HG03432 (cell line): ENCODE results near the gene NCK2.

Source experiments
- ATAC-seq: cut with Tn5 transposase; IDR thresholded peaks from one replicate; pipeline ENCODE4 v1.9.1; 2021; ENCODE audit warnings: mild to moderate bottlenecking, moderate library complexity; ENCODE audit not compliant: unreplicated experiment

The NCK2 gene

DNA sequence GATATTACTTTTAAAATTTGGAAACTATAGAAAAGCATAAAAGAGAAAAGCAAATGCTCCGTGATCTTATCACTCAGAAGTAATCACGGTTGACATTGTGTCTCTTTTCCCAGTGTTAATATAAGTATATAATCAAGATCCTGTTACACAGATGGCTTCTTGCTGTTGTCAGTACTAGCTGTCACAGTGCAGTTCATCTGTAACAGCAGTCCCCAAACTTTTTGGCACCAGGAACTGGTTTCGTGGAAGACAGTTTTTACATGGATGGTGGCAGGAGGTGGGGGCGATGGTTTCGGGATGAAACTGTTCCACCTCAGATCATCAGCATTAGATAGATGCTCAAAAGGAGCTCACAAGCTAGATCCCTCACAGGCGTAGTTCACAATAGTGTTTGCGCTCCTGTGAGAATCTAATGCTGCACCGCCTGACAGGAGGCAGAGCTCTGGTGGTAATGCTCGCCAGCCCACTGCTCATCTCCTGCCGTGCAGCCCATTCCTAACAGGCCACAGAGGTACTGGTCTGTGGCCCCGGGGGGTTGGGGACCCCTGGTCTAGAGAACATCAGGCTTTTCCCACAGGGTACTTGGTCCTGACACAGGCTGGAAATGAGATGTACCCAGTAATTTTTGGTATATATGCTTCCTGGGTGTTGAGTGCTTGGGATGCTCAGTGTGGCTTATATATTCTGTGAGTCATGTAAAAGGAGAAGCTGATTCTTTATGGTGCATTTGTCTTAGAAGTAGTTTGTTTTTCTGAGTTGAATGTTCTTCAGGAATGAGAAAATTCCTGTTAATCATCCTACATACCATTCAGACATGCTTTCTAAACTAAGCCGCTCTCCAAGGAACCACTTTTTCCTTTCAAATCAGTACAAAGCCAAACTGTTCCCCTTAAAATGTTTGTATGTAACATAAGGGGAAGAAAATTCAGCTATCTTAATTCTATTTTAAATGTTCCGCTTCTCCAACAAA is 121.8 kb downstream of the NCK2 start:
- ATAC-seq: no peak

DNA sequence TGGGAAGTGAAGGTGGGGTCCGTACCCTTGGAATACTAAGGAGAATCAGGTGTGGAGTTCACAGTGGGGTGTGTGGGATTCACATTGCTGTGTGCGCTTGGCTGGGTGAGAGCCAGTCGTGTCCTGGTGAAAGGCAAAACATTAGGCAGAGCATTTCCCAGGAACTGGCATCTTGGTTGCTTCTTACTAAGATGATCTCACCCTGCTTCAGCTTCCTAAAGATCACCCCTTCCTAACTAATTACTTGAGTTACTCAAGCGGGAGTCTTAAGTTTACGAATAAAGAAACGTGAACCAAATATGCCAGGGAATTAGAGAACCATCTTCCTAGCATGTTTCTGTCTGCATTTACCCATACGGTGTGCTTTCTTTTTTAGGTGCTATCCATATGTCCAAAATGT is 122.9 kb downstream of the NCK2 start:
- no peak for ATAC-seq

DNA sequence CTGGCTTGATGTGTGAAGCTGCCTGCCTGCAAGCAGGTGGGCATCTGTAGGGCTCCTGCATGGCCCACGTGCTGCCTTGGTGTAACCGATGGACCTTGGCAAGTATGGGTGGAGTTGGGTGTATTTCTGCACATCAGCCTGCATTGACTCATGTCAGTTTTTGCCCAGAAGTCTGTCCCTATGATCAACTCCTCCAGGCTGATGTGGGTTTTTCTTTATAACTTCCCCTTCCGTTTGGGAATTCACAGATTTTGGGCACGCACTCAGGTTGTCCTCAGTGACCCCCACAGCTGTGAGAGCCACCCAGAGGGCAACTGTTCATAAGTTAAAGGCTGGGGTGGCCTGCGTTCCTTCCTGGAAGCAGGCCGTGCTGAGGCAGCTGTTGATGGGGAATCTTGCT is 123.3 kb downstream of the NCK2 start:
- no peak for ATAC-seq

DNA sequence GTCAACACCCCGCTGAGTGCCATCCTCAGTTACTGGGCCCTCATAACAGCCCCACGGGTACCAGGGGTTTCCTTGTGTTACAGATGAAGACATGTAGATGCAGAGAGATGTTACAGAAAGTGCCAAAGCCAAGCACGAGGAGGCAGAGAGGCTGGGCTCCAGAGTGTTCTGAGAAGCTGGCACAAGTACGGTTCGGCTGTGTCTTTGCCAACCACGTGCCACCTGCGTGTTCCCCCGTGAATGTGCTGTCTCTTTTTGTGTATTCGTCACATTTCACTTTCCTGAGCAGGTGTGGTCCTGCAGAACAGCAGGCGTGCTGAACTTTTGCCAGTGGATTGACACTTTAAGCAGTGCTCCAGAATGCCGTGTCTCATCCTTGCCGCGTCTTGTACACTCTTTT is 124.6 kb downstream of the NCK2 start:
- ATAC-seq: no peak

DNA sequence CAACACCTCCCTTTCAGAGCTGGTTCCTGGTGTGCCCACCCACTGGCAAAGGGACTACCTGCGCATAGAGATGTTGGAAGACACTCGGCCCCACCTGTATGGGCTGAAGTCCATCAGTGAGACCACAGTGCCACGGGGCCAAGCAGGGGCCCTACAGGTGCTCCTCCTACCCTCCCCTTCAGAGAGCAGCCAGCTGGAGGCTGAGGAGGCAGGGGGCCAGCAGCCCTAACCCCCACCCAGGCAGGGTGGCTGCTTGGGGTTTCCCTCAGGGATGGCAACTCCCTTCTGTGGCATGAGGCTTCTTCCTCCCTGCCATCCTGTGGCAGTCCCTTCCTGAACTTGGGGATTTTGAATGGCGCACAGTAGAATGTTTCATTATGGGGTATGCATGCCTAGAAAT is 125.3 kb downstream of the NCK2 start:
- no peak for ATAC-seq

DNA sequence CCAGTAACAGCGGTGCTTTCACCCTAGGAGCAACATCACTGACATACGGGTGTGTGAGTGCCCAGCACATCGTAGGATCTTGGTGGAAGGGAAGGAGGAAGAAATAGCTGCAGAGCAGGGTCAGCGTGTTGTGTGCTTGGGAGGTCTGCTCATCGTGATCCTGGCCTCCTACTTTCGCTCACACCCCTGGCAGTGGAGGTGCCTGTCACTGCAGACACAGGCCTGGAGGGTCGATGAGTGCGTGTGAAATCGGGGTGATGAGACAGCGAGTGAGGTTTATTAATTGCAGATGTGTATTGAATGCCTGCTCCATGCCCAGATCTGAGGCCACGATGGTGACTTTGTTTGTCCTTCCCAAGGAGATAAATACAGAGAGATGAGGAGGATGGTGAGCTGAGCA is 126.1 kb downstream of the NCK2 start:
- no peak for ATAC-seq

DNA sequence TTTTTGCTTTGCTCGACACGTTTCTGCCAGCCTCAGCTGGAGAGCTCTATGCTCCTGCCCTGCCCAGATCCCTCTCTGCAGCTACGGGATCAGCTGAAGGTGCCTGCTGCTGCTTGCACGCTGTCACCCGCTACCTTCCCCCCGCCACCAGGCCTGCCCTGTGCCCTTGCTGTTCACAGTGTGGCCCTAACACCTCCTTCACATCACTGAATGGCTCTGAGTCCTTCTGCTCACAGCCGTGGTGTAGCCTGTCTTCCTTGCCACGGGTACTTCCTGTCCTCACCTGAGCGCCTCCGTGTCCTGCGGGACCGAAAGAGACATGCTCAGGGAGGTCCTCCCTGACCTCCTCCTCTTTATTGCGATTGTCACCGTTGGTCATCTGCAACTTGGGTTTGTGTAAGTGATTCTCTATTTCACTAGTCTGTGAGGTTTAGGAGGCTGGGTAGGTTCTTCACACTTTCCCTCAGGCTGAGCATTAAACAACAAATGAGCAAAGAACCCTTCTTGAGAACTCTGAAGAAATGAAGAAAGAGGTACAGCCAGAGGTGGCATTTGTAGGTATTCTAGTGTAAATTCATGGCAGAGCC is 127.5 kb downstream of the NCK2 start:
- peak; percentile 20 for ATAC-seq

DNA sequence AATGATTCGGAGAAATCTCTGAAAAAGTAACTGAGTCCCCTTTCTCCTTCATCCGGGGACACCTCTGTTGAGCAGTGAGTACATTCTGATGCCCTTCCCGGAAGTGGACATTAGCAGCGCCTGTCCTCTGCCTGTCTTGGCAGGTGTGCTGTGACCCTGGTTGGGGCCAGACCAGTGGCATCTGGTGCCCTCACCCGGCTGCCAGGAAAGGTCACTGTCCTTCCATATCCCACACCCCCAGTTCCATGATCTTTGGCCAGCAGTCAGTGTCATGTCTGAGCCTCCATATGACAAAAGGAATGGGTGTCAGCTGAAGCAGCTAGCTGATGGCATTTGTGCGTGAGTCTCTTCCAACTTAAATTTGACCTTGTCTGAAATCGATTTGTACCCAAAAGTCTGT is 128.1 kb downstream of the NCK2 start:
- no peak for ATAC-seq

DNA sequence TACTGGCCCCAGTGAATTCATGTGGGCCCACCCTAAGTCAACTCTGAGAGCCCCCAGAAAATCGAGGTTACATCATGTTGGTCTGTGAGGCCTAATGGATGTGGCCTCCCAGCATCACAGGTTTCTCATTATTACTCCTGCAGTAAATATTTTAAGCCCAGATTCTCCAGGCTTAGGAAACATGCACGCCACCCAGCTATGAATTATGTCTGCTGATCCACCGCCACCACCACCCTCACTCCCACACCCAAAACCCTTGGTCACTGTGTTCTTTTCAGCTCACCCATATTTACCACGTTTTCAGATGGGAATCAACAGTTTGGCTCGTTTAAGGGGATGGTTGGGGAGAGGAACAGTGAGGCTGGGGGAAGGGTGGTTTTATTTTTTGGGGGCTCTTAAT is 128.6 kb downstream of the NCK2 start:
- peak; percentile 10 for ATAC-seq

DNA sequence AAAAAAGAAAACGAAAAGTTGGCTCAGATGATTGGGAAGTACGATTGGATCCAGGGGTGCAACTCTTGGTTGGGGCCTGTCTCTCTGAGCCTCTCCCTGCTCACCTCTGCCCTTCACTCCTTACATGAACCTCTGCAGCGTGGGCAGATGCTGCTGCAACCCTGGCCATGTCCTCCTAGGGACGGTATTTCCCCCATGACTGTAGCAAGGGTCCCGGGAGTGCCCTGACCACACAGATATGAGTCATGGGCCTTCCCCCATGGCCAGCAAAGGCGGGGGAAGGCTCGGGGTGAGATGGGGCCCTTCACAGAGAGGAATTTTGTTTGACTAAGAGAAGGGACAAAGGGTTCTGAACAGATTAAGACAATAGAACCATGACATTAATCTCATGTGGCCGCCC is 129.0 kb downstream of the NCK2 start:
- peak; percentile 95 for ATAC-seq

DNA sequence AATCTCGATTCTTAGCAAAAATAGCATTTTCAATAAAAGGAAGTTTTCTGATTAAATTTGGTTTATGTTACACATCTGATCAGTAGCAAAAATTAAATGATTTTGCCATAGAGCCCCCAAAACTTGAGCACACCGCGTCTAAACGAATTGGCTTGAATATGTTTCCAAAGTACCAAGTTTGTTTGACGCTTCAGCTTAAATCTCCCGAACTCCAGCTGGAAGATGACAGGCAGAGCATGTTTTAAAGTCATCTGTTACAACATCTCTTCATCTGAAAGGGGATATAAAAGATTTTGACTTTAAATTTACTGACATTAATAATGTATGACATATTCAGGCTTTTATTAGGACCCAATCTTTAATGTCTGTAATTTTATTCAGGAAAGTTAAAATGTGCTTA is 129.8 kb downstream of the NCK2 start:
- ATAC-seq: no peak

DNA sequence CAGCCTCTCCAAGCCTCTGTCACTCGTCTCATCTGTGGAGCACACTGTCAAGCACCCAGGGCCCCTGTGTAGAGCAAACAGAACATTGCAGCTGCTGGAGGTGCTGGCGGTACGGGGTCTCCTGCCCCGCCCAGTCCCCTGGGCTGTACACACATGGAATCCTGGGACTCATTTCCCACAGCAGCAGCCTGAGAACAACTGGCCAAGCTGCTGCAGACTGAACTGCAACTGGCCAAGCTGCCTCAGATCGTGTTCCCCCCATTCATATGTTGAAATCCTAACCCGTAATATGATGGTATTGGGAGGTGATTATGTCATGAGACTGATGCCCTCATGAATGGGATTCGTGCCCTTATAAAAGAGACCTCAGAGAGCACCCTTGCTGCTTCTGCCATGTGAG is 130.5 kb downstream of the NCK2 start:
- no peak for ATAC-seq

DNA sequence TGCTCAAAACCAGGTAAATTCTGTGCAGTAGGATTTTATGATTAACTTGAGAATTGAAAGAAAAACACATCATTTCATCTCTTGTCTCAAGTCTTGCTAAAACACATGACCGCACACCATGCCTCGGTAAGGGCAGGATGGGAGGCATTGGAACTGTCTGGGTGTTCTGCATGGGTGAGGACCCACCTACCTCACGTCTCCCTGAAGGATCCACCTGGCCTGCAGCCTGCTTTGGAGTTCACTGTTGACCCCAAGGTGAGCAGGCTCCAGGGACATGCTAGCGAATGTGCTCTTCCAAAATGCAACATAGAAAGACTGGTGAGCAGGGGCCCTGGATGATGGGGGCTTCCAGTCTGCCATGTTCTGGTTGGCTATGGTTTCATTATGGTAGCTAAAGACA is 131.5 kb downstream of the NCK2 start:
- no peak for ATAC-seq

DNA sequence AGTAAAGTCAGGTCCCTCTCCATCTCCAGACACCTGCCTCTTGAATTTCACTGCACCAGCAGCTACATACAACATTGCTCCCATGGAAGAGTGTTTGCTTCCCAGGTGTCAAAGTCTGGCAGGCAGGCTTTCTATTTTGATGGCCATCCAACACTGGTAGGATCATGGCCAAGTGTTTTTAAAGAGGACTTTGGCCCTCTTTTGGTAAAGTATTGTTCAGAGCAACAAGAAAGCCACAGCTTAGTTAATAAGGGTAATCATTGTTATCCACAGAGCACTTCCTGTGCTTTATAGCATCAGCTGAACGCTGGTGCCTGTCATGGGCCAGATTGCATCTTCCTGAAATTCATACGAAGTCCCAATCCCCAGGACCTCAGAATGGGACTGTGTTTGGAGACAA is 133.2 kb downstream of the NCK2 start:
- ATAC-seq: no peak

DNA sequence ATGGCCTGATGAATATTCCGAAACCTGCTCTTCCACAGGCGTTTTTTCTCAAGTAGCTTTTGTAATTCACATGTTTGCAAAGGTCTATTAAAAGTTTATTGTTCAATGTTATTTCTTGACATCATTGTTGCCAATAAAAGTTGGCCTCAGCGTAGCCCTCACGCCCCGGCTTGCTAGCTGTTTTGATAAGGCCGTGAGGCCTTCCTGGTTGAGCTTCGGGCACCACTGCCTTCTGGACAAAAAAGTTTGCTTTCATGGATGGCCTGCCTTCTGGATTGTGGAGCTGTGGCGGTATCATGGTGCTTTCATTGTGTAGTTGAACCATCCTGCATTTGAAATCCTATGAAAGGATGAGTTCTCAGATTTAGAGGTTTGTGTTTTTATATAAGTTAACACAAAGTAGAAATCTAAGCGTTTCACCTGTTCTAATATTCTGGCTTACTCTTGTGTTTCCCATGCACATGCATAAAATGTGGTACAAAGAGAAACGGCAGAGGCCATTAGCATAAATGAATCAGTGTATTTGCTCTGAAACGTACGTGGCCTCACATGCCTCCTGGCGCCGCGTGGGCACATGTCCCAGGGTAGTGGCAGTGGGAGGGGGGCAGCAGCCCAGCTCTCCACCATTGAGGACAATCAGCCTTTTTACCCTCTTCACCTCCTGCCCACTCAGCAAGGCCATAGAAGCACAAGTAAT is 134.5 kb downstream of the NCK2 start:
- no peak for ATAC-seq

DNA sequence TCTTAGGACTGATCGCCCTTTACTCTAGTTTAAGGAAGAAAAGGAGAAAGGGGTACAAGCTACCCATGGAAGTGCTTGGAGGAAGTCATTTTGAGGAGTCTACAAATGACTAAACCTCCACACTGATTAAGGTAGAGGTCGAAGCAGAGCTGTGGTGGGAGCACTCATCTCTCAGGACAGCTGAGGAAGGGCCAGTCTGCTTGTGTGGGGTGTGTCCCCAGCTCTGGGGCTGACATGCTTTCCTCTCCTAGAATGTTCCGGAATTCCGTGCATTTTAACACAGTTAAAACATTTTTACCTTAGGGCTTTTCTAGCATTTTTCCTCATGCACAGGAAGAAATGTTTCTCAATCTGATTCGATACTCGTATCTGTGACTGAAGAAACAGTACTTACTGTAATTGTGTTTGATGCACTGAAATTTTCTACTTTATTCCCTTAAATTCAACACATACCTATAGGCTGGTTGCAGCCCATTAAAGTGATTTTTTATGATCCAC is 135.1 kb downstream of the NCK2 start:
- no peak for ATAC-seq

DNA sequence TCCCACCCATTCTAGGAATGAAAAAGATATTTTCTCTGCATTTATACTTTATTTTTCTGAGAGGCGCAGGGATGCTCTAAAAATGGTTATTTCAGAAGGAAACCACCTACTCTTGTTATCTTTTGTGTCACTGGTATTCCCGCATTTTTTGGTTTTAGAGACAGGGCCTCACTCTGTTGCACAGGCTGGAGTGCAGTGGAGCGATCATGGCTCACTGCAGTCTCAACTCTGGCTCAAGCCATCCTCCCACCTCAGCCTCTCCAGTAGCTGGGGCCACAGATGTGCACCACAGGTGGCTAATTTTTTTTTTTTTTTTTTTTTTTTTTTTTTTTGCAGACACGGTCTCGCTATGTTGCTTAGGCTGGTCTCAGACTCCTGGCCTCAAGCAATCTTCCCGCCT is 135.9 kb downstream of the NCK2 start:
- no peak for ATAC-seq

DNA sequence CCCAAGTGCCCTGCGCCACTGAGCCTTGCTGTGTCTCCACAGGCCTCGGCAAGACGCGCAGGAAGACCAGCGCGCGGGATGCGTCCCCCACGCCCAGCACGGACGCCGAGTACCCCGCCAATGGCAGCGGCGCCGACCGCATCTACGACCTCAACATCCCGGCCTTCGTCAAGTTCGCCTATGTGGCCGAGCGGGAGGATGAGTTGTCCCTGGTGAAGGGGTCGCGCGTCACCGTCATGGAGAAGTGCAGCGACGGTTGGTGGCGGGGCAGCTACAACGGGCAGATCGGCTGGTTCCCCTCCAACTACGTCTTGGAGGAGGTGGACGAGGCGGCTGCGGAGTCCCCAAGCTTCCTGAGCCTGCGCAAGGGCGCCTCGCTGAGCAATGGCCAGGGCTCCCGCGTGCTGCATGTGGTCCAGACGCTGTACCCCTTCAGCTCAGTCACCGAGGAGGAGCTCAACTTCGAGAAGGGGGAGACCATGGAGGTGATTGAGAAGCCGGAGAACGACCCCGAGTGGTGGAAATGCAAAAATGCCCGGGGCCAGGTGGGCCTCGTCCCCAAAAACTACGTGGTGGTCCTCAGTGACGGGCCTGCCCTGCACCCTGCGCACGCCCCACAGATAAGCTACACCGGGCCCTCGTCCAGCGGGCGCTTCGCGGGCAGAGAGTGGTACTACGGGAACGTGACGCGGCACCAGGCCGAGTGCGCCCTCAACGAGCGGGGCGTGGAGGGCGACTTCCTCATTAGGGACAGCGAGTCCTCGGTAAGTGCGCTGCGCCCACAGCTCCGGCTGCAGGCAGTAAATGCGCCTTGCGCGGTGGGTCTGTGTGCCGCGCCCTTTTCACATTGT is 136.8 kb downstream of the NCK2 start:
- ATAC-seq: no peak

DNA sequence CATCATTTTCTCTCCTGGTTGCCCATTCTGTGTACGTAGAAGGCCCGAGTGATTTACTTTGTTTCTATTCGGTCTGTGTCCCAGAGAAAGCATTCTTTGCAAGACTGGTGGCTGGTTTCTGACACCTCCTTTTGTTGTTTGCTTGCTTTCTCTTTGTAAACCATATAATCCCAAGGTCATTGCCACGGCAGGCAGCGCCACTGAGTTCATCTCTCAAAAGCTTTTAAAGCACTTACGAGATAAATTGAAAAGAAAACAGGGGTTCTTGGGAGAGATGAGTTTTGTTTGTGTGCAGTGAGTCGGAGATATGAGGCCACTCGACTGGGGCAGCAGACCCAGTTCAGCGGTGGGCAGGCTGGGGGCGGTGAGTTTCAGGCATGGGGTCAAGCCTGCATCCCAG is 137.6 kb downstream of the NCK2 start:
- ATAC-seq: no peak

DNA sequence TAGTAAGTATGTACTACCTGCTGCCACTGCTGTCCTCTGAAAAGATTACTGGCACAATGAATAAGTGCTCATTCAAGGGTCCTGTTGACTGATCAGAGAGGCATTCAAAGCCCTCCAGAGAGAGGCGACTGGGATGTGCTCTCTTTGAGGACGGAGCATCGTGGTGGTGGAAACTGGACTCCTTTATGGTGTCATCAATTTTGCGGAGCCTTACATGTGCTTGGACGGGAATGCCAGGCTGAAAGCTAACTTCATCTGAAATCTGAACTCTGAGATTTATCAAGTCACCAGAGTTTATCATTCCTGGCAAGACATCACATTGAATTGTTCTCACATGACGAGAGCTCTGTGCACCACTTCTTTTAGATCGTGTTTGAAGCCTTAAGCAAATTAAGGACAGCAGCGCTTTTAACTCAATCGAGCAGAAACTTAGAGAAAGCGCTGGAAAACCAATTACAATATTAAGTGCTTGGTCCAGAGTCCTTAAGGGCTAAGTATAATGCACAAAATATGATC is 138.3 kb downstream of the NCK2 start:
- ATAC-seq: no peak
